ENCODE data around the gene NENF. TPM values are rescaled to one million over a fixed set of nuclear protein-coding genes. Genes with fewer than 3 reads are reported as not detected.

Gene NENF
- total and polyA plus RNA-seq, 4 donors = 6.6 to 44.3 (median 16.0) TPM

DNA sequence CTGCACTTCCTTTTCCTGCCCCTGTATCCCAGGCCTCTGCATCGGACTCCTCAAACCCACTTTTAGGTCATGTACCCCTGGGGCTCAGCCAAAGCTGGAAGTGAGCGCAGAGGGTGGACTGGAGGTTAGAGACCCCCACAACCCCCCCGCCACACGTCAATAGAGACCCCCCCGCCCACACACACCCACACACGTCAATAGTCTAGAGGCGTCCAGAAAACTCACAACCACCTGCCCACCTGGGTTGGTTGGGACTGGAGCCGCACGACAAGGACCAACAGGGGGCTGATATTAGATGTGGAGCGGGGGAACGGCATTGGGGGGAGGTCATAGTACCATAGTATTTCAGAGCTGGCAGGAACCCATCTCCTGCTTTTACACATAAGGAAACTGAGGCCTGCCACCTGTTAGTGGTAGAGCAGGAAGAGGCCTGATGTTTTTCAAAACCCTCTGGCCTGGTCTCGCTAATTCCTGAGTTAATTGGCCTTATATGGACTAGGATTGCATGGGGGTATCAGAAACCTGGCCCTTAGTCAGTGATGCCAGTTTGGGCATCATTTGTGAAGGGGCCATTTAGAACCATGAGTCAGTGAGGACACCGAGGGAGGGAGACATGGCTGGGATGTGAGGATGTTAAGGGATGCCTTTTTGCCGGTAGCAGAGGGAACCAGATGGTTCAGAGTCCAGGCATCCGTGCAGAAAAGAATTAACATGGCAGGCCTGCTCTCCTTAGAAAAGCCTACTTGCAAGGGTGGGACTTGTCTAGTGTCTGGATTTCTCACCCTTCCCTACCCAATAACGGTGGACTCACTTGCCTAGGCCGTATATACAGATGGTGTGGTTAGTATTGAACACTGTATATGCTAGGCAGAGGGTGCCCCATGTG, 1.1 kb downstream of the NENF start:
- H3K36me3 ChIP-seq (ENCODE audit: control insufficient read depth in 4 of 4, insufficient read depth in 3 of 4, low read depth in 1 of 4, low read length in 3 of 4) = no peaks in the 10 kb centered on the region
- peak overlapping the region in 1 of 2 donors; percentile 43 for H3K27ac ChIP-seq (ENCODE audit: low read depth in 1 of 2, low read length in 2 of 2)
- peak overlapping the region in 1 of 2 donors; percentile 63 for H3K9ac ChIP-seq (ENCODE audit: low read depth in 1 of 2, low read length in 2 of 2)
- 74% methylated on average over 17 of the region's 17 CpGs for WGBS
- H3K27me3 ChIP-seq (ENCODE audit: control insufficient read depth in 4 of 4, insufficient read depth in 4 of 4, low read length in 3 of 4) = no peaks in the 10 kb centered on the region
- peaks cover 0 to 13% (median 6%) of the 10 kb centered on the region in 4 donors for H3K4me1 ChIP-seq (ENCODE audit: control insufficient read depth in 4 of 4, insufficient read depth in 4 of 4, low read length in 3 of 4)
- no peaks in the 10 kb centered on the region for H3K9me3 ChIP-seq (ENCODE audit: control insufficient read depth in 4 of 4, low read length in 3 of 4)
- H3K4me3 ChIP-seq (ENCODE audit: low read depth in 1 of 3, low read length in 3 of 3) = peak overlapping the region; percentile 60 to 96 (median 70)
- TF ChIP-seq JUND (IDR thresholded peaks at IDR 0.05) (no peak), ZBTB33 (IDR thresholded peaks at IDR 0.05) (no peak), RAD21 (IDR thresholded peaks at IDR 0.05) (no peak), RXRA (IDR thresholded peaks at IDR 0.05) (no peak), YY1 (IDR thresholded peaks at IDR 0.05) (no peak), FOXA2 (IDR thresholded peaks at IDR 0.05) (no peak), ATF3 (IDR thresholded peaks at IDR 0.05) (no peak), HNF4G (IDR thresholded peaks at IDR 0.05) (no peak), SP1 (IDR thresholded peaks at IDR 0.05) (no peak), REST (IDR thresholded peaks at IDR 0.05) (no peak), NR2F2 (IDR thresholded peaks at IDR 0.05) (no peak), EGR1 (IDR thresholded peaks at IDR 0.05; ENCODE audit: low read depth in 2 of 2) (no peak), TAF1 (conservative IDR thresholded peaks at IDR 0.05) (no peak), FOXA1 (IDR thresholded peaks at IDR 0.05) (no peak), HNF4A (conservative IDR thresholded peaks at IDR 0.05) (no peak), GABPA (IDR thresholded peaks at IDR 0.05 in 1 of 2, conservative IDR thresholded peaks at IDR 0.05 in 1 of 2) (no peak)
- TF ChIP-seq, protein P1, sequence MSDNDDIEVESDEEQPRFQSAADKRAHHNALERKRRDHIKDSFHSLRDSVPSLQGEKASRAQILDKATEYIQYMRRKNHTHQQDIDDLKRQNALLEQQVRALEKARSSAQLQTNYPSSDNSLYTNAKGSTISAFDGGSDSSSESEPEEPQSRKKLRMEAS (IDR thresholded peaks at IDR 0.05) = no peak
- TF ChIP-seq, protein P2, sequence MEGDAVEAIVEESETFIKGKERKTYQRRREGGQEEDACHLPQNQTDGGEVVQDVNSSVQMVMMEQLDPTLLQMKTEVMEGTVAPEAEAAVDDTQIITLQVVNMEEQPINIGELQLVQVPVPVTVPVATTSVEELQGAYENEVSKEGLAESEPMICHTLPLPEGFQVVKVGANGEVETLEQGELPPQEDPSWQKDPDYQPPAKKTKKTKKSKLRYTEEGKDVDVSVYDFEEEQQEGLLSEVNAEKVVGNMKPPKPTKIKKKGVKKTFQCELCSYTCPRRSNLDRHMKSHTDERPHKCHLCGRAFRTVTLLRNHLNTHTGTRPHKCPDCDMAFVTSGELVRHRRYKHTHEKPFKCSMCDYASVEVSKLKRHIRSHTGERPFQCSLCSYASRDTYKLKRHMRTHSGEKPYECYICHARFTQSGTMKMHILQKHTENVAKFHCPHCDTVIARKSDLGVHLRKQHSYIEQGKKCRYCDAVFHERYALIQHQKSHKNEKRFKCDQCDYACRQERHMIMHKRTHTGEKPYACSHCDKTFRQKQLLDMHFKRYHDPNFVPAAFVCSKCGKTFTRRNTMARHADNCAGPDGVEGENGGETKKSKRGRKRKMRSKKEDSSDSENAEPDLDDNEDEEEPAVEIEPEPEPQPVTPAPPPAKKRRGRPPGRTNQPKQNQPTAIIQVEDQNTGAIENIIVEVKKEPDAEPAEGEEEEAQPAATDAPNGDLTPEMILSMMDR (IDR thresholded peaks at IDR 0.05; ENCODE audit: low read depth, low read length, missing input control) = no peak
- DNase-seq (ENCODE audit: low spot score) = no peak
